Measurements from ENCODE around the gene CUBN. TPM values are rescaled to one million over a fixed set of nuclear protein-coding genes. Genes with fewer than 3 reads are reported as not detected.

CUBN gene
- total and polyA plus RNA-seq, 9 of the 15 experiments (the other 6 are each of a cell fraction or from before 2014, with no cell fraction given), result 0.04 to 0.33 (median 0.09) TPM

DNA sequence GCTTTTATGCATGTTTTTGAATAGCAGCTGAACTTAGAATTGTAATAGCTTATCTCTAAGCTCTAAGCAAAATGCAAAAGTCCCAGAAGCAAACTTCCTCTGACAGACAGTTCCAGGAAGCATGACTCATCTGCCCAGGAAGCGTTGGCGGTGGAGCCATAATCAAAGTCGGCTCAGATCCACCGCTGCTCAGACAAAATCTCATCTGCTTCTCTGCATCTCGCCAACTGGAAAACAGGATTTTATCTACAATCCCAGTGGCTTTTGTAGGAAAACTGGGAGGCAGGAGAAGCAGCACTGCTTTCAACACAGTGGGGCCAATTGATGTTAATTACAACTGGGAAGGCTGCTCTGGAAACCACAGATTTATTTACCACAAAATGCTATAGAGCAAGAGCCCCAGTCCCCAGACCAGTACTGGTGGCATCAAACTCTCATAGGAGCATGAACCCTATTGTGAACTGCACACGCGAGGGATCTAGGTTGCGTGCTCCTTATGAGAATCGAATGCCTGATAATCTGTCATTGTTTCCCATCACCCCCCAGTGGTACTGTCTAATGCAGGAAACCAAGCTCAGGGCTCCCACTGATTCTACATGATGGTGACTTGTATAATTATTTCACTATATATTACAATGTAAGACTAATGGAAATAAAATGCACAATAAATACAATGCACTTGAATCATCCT is 99.9 kb downstream of the CUBN start (continued):
- TF ChIP-seq CHD7 (IDR thresholded peaks at IDR 0.05; ENCODE audit: low read depth, low read length), result no peak
- TF ChIP-seq, protein P1, sequence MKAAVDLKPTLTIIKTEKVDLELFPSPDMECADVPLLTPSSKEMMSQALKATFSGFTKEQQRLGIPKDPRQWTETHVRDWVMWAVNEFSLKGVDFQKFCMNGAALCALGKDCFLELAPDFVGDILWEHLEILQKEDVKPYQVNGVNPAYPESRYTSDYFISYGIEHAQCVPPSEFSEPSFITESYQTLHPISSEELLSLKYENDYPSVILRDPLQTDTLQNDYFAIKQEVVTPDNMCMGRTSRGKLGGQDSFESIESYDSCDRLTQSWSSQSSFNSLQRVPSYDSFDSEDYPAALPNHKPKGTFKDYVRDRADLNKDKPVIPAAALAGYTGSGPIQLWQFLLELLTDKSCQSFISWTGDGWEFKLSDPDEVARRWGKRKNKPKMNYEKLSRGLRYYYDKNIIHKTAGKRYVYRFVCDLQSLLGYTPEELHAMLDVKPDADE (conservative IDR thresholded peaks at IDR 0.05; ENCODE audit: control insufficient read depth, low read depth, low read length), result no peak
- TF ChIP-seq BRF2 (IDR thresholded peaks at IDR 0.05; ENCODE audit: borderline replicate concordance, insufficient read depth, insufficient read length), result no peak
- no peak for TF ChIP-seq ESRRB (CRISPR knock-in tag; IDR thresholded peaks at IDR 0.05; ENCODE audit: borderline replicate concordance)
- TF ChIP-seq ZSCAN29 (IDR thresholded peaks at IDR 0.05), result no peak
- peak; percentile 98 for TF ChIP-seq DPF2 (IDR thresholded peaks at IDR 0.05)
- TF ChIP-seq MED1 (CRISPR knock-in tag; IDR thresholded peaks at IDR 0.05; ENCODE audit: borderline replicate concordance), result no peak
- no peak for TF ChIP-seq ZNF184 (CRISPR knock-in tag; IDR thresholded peaks at IDR 0.05)
- no peak for TF ChIP-seq SLC30A9 (CRISPR knock-in tag; IDR thresholded peaks at IDR 0.05)
- no peak for TF ChIP-seq STAG1 (CRISPR knock-in tag; IDR thresholded peaks at IDR 0.05; ENCODE audit: borderline replicate concordance)
- TF ChIP-seq ZNF121 (CRISPR knock-in tag; conservative IDR thresholded peaks at IDR 0.05), result no peak
- TF ChIP-seq TGIF2 (CRISPR knock-in tag; IDR thresholded peaks at IDR 0.05), result no peak
- no peak for TF ChIP-seq CBX8 (IDR thresholded peaks at IDR 0.05; ENCODE audit: borderline replicate concordance, extremely low read depth, low read depth, low read length, poor library complexity, severe bottlenecking)
- TF ChIP-seq ZKSCAN3 (CRISPR knock-in tag; IDR thresholded peaks at IDR 0.05), result no peak

All from K562 (cell line).